ENCODE data around the gene MEF2D. TPM values are rescaled to one million over a fixed set of nuclear protein-coding genes. Genes with fewer than 3 reads are reported as not detected.

The MEF2D gene
- total and polyA plus RNA-seq, 2 donors (not counting 1 experiment from before 2014, with no cell fraction given), result 65.6 to 128 TPM

DNA sequence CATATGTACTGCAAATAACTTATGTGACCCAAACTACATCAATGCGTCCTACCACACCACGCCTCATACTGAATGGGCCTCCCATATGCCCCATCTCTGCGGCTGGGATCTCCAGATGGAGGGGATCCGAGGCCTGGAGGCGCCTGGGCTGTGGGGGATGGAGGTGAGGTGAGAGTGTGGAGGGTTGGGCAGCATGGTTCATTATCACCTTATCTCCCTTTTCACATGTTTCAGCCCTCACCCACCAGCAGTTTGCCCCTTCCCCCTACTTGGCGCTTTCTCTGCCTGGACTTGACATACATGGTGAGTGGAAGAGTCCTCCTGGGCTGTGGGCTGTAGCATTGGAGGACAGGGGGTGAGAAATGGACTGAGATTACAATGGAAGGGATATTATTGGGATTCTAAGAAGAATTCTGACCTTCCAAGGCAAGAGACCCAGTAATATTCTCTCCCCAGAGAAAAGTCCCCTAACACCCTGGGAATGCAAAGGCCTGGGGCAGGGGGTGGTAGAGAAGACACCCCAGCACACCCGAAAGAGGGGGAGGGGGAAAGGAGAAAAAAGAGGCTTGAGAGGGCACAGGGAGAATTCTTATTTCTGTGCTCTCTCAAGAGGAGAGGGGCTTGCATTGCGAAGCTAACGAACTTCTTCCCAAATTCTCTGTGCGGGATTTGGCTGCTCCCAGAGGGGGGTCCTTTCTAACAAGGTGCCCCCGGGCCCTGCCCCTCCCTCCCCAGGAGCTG, 61.4 kb downstream of the MEF2D start:
- TF ChIP-seq, protein P1, sequence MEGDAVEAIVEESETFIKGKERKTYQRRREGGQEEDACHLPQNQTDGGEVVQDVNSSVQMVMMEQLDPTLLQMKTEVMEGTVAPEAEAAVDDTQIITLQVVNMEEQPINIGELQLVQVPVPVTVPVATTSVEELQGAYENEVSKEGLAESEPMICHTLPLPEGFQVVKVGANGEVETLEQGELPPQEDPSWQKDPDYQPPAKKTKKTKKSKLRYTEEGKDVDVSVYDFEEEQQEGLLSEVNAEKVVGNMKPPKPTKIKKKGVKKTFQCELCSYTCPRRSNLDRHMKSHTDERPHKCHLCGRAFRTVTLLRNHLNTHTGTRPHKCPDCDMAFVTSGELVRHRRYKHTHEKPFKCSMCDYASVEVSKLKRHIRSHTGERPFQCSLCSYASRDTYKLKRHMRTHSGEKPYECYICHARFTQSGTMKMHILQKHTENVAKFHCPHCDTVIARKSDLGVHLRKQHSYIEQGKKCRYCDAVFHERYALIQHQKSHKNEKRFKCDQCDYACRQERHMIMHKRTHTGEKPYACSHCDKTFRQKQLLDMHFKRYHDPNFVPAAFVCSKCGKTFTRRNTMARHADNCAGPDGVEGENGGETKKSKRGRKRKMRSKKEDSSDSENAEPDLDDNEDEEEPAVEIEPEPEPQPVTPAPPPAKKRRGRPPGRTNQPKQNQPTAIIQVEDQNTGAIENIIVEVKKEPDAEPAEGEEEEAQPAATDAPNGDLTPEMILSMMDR (IDR thresholded peaks at IDR 0.05), result no peak
- no peak for TF ChIP-seq EZH2 (IDR thresholded peaks at IDR 0.05; ENCODE audit: borderline replicate concordance, insufficient read depth, low read depth, low read length, poor library complexity, severe bottlenecking)
- ChIA-PET POLR2A (no interaction called here), CTCF (interaction anchor here (12.8 kb wide), 1 partner anchor 58 kb away, joined by 445 read pairs; no protein-coding TSS in a partner anchor)
- no peak overlapping the region for H3K4me3 ChIP-seq (ENCODE audit: control extremely low read depth in 1 of 5, extremely low read depth in 1 of 5, insufficient read depth in 1 of 5, low read depth in 2 of 5, low read length in 4 of 5)
- peaks cover 32 to 48% of the 10 kb centered on the region in 2 donors for H3K4me1 ChIP-seq (ENCODE audit: control insufficient read depth in 2 of 2, insufficient read depth in 2 of 2, low read length in 2 of 2)
- H2AFZ ChIP-seq (ENCODE audit: insufficient read depth, low read depth, low read length, poor library complexity, severe bottlenecking), result no peak overlapping the region
- Mint-ChIP-seq H3K4me1 (peaks cover 20% of the 10 kb centered on the region), H3K27me3 (peaks cover 75% of the 10 kb centered on the region), H3K9me3 (ENCODE audit: insufficient read depth) (no peaks in the 10 kb centered on the region), H3K4me3 (no peak overlapping the region), H3K27ac (no peak overlapping the region)
- no peak overlapping the region for H3K4me2 ChIP-seq (replicated peaks; ENCODE audit: low read depth, low read length, poor library complexity, severe bottlenecking)
- DNase-seq (no peak), ATAC-seq (ENCODE audit: low read depth) (no peak)
- 26% methylated on average over 3 of the region's 11 CpGs for WGBS (ENCODE audit: insufficient coverage)
- H4K20me1 ChIP-seq (ENCODE audit: control insufficient read depth, insufficient read depth, low read length, poor library complexity, severe bottlenecking), result no peaks in the 10 kb centered on the region
- intact Hi-C loops (cut with micrococcal nuclease), result loop anchor here (2.0 to 5.0 kb wide), 2 partner anchors 18 to 1362 kb away; partner anchors contain the start of gene EFNA3
- H3K27ac ChIP-seq (ENCODE audit: low read length in 2 of 2), result no peak overlapping the region
- peaks cover 0 to 93% (median 82%) of the 10 kb centered on the region in 4 experiments for H3K27me3 ChIP-seq (replicated peaks in 1 of 4; ENCODE audit: control extremely low read depth in 1 of 4, control insufficient read depth in 3 of 4, insufficient read depth in 4 of 4, low read length in 3 of 4)
- no peaks in the 10 kb centered on the region for H3K36me3 ChIP-seq (replicated peaks in 1 of 2; ENCODE audit: control extremely low read depth in 1 of 2, control insufficient read depth in 1 of 2, extremely low read depth in 1 of 2, insufficient read depth in 2 of 2, low read length in 1 of 2)
- H3K9ac ChIP-seq (ENCODE audit: low read length), result no peak overlapping the region
- peaks cover 0 to 20% (median 0%) of the 10 kb centered on the region in 3 donors for H3K9me3 ChIP-seq (ENCODE audit: control extremely low read depth in 1 of 3, control insufficient read depth in 2 of 3, insufficient read depth in 1 of 3, low read length in 2 of 3)
- H3K79me2 ChIP-seq (ENCODE audit: control insufficient read depth, insufficient read depth, low read length), result no peaks in the 10 kb centered on the region
